WERI-Rb-1 (cell line): ENCODE results near the gene MRGPRD.

ENCODE experiments used
- DNase-seq: peaks from one replicate; pipeline ENCODE4 v3.0.0-alpha.2; 2020
- H3K27ac ChIP-seq: fragments of 250-450 bp; sonication (Bioruptor Pico); 2 replicates; pipeline ENCODE4 v1.5.1; 2020; ENCODE audit warnings: mild to moderate bottlenecking, moderate library complexity
- H3K27me3 ChIP-seq: fragments of 250-450 bp; sonication (Bioruptor Pico); 2 replicates; pipeline ENCODE4 v1.5.1; 2021; ENCODE audit warnings: mild to moderate bottlenecking, low read depth, moderate library complexity; ENCODE audit not compliant: insufficient read depth, severe bottlenecking
- H3K36me3 ChIP-seq: fragments of 250-450 bp; sonication (Bioruptor Pico); 2 replicates; pipeline ENCODE4 v1.5.1; 2020; ENCODE audit warnings: mild to moderate bottlenecking, moderate library complexity
- H3K4me3 ChIP-seq: 2 replicates; pipeline ENCODE4 v1.5.1; 2011; ENCODE audit warnings: low read depth, mild to moderate bottlenecking, control low read depth, low read length
- H3K9me3 ChIP-seq: fragments of 250-450 bp; sonication (Bioruptor Pico); 2 replicates; pipeline ENCODE4 v1.5.1; 2021; ENCODE audit warnings: mild to moderate bottlenecking, moderate library complexity; ENCODE audit not compliant: severe bottlenecking
- TF ChIP-seq, protein P1 (sequence below): IDR thresholded peaks from 2 replicates; pipeline ENCODE4 v1.5.1; 2011; ENCODE audit warnings: low read depth, mild to moderate bottlenecking, control low read depth, inconsistent platforms, low read length

The MRGPRD gene

DNA sequence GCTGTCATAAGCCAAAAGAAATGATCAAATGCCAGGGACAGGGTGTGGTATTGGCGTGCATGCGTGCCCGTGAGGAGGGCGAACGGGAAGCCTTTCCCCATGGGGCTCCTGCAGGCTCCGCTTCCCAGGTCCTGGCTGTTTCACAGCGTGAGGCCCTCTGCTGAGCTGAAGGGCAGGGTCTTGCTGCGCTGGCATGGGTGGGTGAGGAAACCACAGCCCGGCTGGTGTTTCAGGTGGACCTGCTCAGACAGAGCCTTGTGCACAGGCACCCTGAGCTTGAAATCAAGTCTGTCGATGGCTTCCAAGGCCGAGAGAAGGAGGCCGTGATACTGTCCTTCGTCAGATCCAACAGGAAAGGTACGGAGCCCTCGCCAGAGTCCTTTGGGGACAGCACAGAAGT lies 45.7 kb downstream of the MRGPRD start:
- DNase-seq: no peak
- H3K36me3 ChIP-seq: peaks cover 39% of the 10 kb centered on the region
- no peak overlapping the region for H3K27ac ChIP-seq
- H3K27me3 ChIP-seq: no peaks in the 10 kb centered on the region
- H3K9me3 ChIP-seq: no peaks in the 10 kb centered on the region
- TF ChIP-seq, protein P1, sequence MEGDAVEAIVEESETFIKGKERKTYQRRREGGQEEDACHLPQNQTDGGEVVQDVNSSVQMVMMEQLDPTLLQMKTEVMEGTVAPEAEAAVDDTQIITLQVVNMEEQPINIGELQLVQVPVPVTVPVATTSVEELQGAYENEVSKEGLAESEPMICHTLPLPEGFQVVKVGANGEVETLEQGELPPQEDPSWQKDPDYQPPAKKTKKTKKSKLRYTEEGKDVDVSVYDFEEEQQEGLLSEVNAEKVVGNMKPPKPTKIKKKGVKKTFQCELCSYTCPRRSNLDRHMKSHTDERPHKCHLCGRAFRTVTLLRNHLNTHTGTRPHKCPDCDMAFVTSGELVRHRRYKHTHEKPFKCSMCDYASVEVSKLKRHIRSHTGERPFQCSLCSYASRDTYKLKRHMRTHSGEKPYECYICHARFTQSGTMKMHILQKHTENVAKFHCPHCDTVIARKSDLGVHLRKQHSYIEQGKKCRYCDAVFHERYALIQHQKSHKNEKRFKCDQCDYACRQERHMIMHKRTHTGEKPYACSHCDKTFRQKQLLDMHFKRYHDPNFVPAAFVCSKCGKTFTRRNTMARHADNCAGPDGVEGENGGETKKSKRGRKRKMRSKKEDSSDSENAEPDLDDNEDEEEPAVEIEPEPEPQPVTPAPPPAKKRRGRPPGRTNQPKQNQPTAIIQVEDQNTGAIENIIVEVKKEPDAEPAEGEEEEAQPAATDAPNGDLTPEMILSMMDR: no peak
- no peak overlapping the region for H3K4me3 ChIP-seq

- no peak for DNase-seq
- Histone ChIP-seq H3K36me3 (peaks cover 40% of the 10 kb centered on the region), H3K27ac (no peak overlapping the region), H3K4me3 (no peak overlapping the region), H3K27me3 (no peaks in the 10 kb centered on the region), H3K9me3 (no peaks in the 10 kb centered on the region)
- TF ChIP-seq, protein P1: no peak
These were observed 46.1 kb downstream of the MRGPRD start for GRCh38 chr11:68934666-68935065.

GRCh38 chr11:68934321-68934645 lies 46.5 kb downstream of the MRGPRD start:
- DNase-seq: no peak
- Histone ChIP-seq H3K9me3 (no peaks in the 10 kb centered on the region), H3K27me3 (no peaks in the 10 kb centered on the region), H3K36me3 (peaks cover 41% of the 10 kb centered on the region), H3K27ac (no peak overlapping the region), H3K4me3 (no peak overlapping the region)
- TF ChIP-seq, protein P1: no peak

DNA sequence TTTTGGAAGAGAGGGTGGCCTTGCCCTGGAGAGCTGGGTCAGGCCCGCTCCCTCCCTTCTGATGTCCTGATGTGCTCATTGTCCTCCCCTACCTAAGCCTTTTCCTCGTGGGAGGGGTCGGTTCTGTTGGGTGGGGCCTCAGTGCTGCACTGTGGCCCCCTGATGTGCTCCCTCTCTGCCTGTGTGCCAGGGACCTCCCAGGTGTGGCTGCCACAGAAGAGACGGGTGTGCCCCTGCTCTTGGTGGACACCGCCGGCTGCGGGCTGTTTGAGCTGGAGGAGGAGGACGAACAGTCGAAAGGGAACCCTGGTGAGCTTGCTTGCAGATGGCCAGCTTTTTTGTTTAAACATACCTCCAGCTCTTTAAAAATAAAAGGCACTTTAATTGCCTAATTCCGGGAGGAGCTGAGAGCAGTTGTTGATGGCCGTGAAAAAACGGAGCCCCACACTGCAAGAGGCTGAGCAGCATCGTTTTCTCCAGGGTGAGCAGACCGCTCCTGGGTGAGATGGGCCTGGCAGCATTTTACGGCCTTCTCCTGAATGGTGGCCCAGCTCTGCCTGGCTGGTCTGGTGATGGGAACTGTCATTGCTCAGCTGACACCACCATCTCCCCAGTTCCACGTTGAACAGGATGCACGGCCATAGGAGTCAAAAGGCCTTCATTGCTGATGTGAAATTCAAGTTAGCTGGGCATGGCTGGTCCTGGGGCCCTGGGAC lies 47.0 kb downstream of the MRGPRD start:
- Histone ChIP-seq H3K4me3 (no peak overlapping the region), H3K9me3 (no peaks in the 10 kb centered on the region), H3K36me3 (peaks cover 38% of the 10 kb centered on the region), H3K27me3 (no peaks in the 10 kb centered on the region), H3K27ac (no peak overlapping the region)
- TF ChIP-seq, protein P1: no peak
- DNase-seq: no peak

DNA sequence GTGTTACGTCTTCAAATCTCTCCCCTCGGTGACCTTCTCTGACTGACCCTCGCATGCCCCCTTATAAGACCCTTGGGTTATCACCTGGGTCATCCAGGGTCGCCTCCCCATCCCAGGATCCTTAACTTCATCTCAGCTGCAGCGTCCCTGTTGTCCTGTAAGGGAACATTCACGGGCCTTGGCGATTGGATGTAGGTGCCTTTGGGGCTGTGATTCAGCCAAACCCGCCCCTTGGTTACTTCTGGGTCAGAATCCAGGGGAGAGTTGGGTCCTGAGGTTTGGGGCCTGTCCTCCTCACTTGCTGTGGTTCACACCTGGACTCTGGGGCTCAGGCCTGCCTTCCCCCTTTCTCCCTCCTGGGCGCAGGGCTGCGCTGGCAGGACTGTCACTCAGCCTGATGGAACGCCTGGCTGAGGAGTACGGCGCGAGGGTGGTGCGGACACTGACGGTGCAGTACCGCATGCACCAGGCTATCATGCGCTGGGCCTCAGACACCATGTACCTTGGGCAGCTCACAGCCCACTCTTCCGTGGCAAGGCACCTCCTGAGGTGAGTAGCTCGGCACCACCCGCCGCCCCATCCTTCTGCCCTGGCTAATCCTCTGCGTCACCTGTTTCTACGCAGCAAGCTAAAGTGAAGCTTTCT lies 47.7 kb downstream of the MRGPRD start:
- TF ChIP-seq, protein P1: no peak
- Histone ChIP-seq H3K36me3 (peaks cover 34% of the 10 kb centered on the region), H3K9me3 (no peaks in the 10 kb centered on the region), H3K27ac (no peak overlapping the region), H3K27me3 (no peaks in the 10 kb centered on the region), H3K4me3 (no peak overlapping the region)
- DNase-seq: no peak
